HG03175 (cell line): ENCODE data around the gene PFKM.

Experiments
- ATAC-seq: cut with Tn5 transposase; IDR thresholded peaks from one replicate; pipeline ENCODE4 v1.9.1; 2021; ENCODE audit warnings: mild to moderate bottlenecking, moderate library complexity; ENCODE audit not compliant: unreplicated experiment

The PFKM gene

GRCh38 chr12:48119078-48119833 lies at the start of gene PFKM:
TSS of gene PFKM (plus strand) at chr12:48119364. CDS start at chr12:48122775, 3,411 bp downstream.
- peak; percentile 99 for ATAC-seq

- no peak for ATAC-seq
Measured at GRCh38 chr12:48070033-48070432, 49.1 kb upstream of the PFKM start.

GRCh38 chr12:48070731-48071130 lies 48.4 kb upstream of the PFKM start:
- ATAC-seq, result no peak

- no peak for ATAC-seq
Measured at GRCh38 chr12:48071808-48072207, 47.4 kb upstream of the PFKM start.

DNA sequence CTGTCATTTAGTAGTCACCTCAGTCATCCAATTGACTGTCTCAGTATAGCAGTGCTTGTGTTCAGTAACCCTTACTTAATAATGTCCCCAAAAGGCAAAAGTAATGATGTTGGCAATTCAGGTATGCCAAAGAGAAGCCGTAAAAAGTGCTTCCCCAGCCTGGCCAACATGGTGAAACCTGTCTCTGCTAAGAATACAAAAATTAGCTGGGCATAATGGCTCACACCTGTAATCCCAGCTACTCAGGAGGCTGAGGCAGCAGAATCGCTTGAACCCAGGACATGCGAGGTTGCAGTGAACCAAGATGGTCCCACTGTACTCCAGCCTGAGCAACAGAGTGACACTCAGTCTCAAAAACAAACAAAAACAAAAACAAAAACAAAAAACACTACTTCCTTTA lies 46.9 kb upstream of the PFKM start:
- no peak for ATAC-seq

- ATAC-seq, result no peak
Measured at GRCh38 chr12:48074266-48074665, 44.9 kb upstream of the PFKM start.

DNA sequence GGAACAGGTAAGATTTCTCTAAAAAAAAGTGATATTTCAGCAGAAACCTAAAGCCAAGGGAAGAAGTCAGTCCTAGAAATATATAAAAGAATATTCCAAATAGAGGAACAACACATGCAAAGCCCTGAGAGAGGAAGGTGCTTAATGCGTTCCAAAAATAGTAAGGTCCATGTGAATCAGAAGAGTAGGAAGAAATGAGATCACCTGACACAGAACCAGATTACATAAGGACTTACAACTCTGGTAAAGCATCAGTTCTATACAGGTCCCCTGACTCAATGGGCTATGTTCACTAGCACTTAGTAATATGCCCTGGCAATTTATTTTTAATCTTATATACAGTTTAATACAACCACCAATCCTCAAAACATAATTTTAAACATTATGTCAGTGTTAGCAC lies 43.3 kb upstream of the PFKM start:
- no peak for ATAC-seq

DNA sequence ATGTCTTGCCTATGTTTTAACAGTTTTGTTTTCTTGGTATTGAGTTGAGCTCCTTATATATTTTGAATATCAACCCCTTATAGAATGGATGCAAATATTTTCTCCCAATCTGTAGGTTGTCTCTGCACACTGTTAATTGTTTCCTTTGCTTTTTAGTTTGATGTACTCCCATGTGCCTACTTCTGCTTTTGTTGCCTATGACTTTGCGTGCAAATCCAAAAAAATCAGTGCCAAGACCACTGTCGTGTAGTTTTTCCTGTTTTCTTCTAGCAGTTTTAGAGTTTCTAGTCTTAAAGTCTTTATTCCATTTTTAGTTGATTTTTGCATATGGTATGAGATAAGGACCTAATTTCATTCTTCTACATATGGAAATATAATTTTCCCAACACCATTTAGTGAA lies 42.1 kb upstream of the PFKM start:
- ATAC-seq, result no peak

GRCh38 chr12:48078901-48079300 lies 40.3 kb upstream of the PFKM start:
- no peak for ATAC-seq

DNA sequence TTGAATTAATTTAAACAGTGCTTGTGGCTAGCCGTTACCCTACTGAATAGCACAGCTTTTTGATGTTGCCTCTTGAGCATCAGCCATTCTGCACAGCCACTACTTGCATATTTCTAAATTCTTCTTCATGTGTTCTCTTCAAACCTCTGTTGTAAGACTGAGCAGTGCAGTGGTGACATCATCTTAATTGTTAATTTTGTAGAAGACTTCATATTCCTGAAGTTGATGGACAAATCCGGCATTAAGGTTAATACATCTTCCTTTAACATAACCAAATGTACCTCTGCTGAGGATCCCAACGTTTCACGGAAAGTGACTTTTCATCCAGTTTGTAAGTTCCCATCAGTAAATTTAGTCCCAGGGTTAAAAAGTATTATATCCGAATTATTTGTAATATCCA lies 38.9 kb upstream of the PFKM start:
- ATAC-seq, result no peak

DNA sequence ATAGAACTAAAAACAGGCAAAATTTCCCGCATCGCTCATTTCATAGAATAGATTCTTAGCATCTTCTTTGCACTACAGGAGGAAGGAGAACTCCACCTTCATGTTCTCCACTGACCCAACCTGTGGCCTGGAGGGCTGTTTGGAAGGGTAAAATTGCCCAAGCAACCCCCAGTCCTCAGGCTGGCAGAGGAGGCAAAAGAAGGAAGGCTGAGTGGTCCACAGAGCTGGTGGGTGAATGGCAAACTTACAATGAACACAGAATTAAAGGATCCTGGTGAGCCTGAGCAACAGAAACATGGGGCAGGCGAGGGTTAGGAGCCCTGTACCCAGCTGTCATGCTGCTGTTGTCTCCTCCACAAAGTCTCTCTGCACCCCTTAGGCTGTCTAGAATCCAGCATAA lies 38.3 kb upstream of the PFKM start:
- no peak for ATAC-seq

- no peak for ATAC-seq
Measured at GRCh38 chr12:48084066-48084465, 35.1 kb upstream of the PFKM start.

GRCh38 chr12:48084841-48085460 lies 34.2 kb upstream of the PFKM start:
- no peak for ATAC-seq

GRCh38 chr12:48086327-48086726 lies 32.8 kb upstream of the PFKM start:
- ATAC-seq, result no peak

DNA sequence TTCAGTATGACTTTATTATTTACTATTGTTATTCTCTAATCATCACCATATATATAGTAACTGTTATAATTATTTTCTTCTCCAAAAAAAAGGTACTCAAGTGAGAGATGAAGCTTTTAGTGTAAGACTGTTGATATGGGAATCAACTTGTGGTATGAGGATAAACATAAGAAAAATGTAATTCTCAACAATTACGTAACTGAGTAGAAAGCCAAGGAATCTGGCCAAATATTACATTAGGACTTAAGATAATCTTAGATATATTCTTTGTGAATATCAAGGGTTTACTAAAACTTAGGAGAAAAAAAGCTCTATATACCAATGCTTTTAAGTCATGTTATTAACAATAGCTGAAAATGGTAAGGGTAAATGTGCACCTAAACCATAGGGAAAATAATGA lies 26.6 kb upstream of the PFKM start:
- ATAC-seq, result no peak

DNA sequence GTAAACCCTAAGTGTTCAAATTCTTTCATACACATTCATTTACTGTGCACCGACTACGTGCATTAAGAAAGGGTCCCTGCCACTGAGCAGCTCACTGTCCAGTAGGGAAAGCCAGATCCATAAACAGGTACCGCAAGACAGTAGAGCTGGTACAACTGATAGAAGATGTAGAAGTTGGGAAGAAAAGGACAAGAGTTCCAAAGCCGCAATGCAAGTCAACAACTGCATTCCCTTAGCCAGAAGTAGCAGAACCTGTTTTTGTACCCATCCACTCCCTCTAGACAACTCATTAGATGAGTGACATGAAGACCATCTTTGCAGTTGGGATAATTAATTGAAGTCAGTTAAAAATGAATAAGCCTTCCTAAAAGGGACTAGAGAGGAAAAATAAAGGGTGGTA lies 14.6 kb upstream of the PFKM start:
- no peak for ATAC-seq

GRCh38 chr12:48105321-48105866 lies 13.8 kb upstream of the PFKM start:
- ATAC-seq, result peak; percentile 10

GRCh38 chr12:48105867-48106680 lies 13.1 kb upstream of the PFKM start, which contains the start of gene SENP1:
TSS of gene SENP1 (minus strand) at chr12:48106079. CDS start at chr12:48101472, 4,607 bp downstream.
- peak; percentile 74 for ATAC-seq

DNA sequence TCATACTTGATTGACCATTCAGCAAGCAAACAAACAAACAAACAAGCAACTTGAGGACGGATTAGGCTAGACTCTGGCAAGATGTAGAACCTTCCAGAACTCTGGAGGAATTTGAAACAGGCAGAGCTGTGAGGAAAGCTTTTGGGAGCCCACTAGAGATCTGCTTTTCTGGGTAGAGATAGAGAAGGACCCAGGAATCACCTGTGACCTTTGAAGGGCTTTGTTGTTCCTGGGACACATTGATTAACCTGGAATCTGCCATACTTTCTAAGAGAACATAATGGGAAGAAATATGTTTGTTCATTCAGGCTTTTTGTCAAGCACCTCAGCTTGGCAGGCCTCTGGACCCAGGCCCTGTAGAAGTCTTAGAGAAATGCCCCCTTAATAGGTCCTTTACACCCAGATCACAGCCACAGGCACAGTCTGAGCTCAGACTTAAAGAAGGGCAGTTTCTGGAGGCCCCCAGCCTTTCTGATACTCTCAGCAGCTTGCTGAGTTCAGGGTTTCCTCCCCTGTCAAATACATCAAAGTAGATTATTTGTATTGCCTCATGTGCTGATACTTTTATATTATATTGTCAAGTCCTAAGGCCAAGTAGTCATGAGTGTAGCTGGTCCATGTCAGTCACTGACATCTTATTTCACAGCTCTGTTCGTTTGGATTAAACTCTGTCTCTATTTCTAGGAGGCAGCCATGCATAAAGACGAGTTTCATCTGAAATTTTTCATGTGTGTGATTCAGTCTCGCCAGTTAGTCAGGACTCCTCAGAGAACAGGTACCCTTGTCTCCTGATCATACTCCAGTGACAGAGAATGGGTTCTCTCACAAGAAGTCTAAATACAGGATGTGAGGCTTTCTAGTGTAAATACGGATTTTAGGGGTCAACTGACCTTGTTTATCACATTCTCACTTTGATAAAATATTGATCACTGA lies 12.2 kb upstream of the PFKM start:
- ATAC-seq, result no peak

- ATAC-seq, result no peak
Measured at GRCh38 chr12:48109424-48109823, 9.7 kb upstream of the PFKM start.
